ENCODE data around the gene NR5A2.

The NR5A2 gene

DNA sequence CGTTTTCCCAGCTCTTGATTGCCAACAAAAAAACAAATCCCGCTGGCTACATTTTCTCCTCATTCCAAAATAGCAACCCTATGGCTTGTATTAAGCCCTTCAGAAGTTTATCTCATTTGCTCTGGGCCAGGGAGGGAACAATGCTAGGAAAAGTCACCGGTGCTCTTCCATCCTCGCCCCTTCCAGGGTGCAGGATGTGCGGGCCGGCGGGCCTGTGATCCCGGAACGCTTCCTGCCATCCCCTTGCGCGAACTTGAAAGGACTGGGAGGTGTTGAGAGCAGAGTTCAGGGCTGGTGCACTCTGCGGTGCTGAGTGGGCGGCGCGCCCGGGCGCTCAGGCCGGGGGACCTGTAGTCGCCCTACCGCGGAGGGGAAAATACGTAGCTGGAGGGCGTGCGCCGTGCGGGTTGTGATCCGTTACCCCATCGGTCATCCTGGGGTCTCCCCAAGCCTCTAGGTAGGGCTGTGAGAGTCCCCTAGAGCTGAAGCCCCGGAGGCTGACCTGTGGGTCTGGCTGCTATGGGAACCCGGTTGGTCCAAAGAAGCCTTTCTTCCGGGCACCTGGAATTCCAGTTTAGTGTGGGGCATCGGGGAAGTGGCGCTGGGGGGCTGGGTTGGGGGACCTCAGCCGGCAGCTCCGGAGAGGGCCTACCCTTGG is 13.1 kb downstream of the NR5A2 start:
- no peak overlapping the region for H3K27ac ChIP-seq
- TF ChIP-seq CTCF (conservative IDR thresholded peaks at IDR 0.05) = no peak

- TF ChIP-seq CTCF (conservative IDR thresholded peaks at IDR 0.05) = no peak
- no peak overlapping the region for H3K27ac ChIP-seq
These were observed 14.0 kb downstream of the NR5A2 start for GRCh38 chr1:200041337-200042118.

- no peak overlapping the region; the same call in 1 of the 2 replicates for H3K27ac ChIP-seq
- no peak for TF ChIP-seq CTCF (conservative IDR thresholded peaks at IDR 0.05)
These were observed 14.6 kb downstream of the NR5A2 start for GRCh38 chr1:200042119-200042551.

DNA sequence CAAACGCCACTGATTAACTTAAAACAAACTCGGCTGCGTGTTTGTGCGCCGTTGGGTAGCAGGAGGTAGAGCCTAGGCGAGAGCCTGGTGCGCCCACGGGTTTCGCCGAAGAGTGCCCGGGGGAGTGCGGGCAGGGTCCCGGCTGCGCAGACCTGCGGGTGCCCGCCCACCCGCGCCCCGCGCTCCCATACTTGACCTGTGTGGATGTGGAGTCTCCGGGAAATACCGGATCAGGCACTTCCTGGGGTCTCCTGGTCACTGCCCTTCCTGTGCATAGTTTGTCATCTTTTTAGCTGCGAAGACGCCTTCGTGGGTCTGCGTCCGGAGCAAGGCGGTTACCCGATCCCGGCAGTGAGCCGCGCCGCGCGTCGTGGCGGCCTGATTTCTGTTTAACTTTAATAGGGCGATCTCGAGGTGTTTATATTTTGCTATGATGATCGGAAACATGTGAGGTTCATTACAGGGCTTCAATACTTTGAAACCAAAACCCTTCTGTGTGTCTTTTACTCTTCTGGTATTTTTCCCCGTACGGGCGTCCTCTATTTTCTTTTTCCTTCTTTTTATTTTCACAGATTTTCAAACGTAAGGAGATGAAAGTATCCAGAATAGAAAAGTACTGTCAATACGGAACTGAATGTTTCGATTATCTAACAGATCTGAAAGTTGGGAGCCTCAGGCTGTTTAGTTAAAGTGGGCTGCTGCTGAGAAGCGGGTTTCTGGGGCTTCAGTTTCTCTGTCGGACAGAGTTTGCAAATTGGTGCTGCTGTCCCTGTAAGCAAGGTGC is 15.2 kb downstream of the NR5A2 start:
- H3K27ac ChIP-seq = peak overlapping the region; percentile 30; the same call in 1 of the 2 replicates
- no peak for TF ChIP-seq CTCF (conservative IDR thresholded peaks at IDR 0.05)

- no peak for TF ChIP-seq CTCF (conservative IDR thresholded peaks at IDR 0.05)
These were observed 15.8 kb downstream of the NR5A2 start for GRCh38 chr1:200043336-200043668.

DNA sequence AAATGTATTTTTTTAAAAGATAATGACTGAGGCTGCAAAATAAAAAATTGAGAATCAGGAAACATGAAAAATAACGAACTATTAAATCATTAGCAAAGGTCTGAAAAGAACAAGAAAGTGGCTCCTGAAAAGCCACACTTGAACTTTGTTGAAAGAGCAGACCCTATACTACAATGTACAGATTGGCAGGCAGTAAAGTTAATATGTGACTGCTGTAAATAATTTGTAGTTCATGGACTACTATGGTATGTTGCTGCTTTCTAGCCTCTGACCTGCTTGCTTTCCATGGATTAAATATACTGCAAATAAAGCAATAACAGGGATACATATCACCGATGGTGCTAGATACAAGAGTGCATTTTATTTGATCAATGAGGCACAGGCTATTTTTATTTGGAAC is 18.6 kb downstream of the NR5A2 start:
- no peak for TF ChIP-seq CTCF (conservative IDR thresholded peaks at IDR 0.05)
- H3K27ac ChIP-seq = no peak overlapping the region

More at GRCh38 chr1:200043336-200043668, 15.8 kb downstream of the NR5A2 start:
- H3K27ac ChIP-seq = 0 out of 2 replicates have a peak overlapping the region, but pooled peaks have one; percentile 30

GRCh38 chr1:200048244-200048643 is 20.7 kb downstream of the NR5A2 start:
- TF ChIP-seq CTCF (conservative IDR thresholded peaks at IDR 0.05) = no peak
- no peak overlapping the region for H3K27ac ChIP-seq
